ENCODE results near the gene SDHC.
"Not testable (repeated sequence)": the region's sequence is repeated elsewhere in the genome, so short reads cannot be mapped to it uniquely, and the experiment has no call there.

SDHC gene

DNA sequence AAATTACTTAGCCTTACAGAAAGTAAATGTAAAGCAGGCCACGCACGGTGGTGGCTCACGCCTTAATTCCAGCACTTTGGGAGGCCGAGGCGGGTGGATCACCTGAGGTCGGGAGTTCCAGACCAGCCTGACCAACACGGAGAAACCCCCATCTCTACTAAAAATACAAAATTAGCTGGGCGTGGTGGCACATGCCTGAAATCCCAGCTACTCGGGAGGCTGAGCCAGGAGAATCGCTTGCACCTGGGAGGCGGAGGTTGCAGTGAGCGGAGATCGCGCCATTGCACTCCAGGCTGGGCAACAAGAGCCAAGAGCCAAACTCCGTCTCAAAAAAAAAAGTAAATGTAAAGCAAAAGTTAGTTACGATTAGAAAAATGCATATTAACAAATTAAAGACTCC lies 75.0 kb downstream of the SDHC start:
- DNase-seq, result not testable (repeated sequence)

- peak; percentile 91 for DNase-seq
Measured at GRCh38 chr1:161389691-161390558, 75.7 kb downstream of the SDHC start.

DNA sequence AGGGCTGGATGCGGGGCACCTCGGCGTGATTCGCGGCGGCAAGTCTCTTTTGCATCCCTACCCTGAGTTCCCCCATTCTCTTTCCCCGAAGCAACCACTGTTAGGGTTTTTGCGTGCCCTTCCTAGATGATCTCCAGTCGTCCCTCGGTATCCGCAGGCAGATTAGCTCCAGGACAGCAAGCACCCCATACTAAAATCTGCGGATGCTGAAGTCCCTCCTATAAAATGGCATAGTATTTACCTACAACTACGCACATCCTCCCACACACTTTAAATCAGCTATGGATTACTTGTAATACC lies 76.3 kb downstream of the SDHC start:
- no peak for DNase-seq

DNA sequence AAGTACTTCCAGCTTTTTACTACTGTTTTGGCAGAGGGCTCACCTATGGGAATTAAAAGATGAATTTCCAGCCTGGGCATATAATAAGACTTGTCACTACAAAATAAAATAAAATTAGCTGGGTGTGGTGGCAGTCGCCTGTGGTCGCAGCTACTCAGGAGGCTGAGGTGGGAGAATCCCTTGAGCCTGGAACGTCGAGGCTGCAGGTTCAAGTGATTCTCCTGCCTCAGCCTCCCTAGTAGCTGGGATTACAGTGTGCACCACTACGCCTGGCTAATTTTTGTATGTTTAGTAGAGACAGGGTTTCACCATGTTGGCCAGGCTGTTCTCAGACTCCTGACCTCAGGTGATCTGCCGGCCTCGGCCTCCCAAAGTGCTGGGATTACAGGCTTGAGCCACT lies 77.0 kb downstream of the SDHC start:
- DNase-seq, result not testable (repeated sequence)

DNA sequence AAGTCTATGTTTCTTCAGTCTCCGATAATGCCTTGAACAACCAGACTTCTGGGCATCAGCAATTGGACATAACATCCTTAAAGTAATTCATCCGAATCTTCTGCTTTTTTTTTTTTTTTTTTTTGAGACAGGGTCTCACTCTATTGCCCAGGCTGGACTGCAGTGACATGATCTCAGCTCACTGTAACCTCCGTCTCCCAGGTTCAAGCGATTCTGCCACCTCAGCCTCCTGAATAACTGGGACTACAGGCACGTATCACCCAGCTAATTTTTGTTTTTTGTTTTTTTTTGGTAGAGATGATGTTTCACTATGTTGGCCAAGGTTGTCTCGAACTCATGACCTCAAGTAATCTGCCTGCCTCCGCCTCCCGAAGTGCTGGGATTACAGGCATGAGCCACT lies 77.4 kb downstream of the SDHC start:
- no peak for DNase-seq

DNA sequence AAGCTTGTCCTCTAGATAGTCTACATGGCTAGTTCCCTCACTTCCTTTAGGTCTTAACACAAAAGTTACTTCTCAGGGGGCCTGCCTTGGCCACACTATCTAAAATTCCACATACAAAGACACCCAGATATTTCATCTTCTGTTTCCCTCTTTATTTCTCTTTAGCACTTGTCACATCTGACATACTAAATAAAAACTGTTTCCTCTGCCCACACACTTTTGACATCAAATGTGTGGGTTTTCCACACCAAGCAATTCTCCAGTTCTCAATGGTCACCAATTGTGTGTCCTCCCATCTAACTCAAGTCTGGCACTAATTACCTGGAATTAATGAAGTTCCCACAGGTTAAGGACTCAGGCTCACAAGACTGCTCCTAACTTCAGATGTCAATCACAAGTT lies 79.0 kb downstream of the SDHC start:
- no peak for DNase-seq

- not testable (repeated sequence) for DNase-seq
Measured at GRCh38 chr1:161397038-161397437, 82.9 kb downstream of the SDHC start.

DNA sequence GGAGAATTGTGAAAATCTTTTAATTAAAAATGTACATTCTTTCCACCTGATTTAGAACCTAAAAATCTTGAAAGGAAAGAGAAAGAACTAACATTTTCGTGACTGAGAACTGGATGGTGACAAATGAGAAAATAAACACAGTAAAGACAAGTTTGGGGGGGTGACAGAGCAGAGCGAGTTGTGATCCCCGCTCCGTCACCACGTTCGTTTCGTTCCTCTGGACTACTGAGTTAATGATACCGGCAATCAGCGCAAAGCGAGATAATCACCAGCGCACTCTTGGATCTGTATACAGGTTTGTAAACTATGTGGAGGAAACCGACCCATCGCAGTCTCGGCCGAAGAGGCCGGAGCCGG lies 84.7 kb downstream of the SDHC start:
- DNase-seq, result no peak

- peak; percentile 82 for DNase-seq
Measured at GRCh38 chr1:161399257-161399998, 85.2 kb downstream of the SDHC start.

GRCh38 chr1:161402446-161402845 lies 88.3 kb downstream of the SDHC start:
- DNase-seq, result no peak

- DNase-seq, result no peak
Measured at GRCh38 chr1:161404051-161404597, 89.9 kb downstream of the SDHC start.

DNA sequence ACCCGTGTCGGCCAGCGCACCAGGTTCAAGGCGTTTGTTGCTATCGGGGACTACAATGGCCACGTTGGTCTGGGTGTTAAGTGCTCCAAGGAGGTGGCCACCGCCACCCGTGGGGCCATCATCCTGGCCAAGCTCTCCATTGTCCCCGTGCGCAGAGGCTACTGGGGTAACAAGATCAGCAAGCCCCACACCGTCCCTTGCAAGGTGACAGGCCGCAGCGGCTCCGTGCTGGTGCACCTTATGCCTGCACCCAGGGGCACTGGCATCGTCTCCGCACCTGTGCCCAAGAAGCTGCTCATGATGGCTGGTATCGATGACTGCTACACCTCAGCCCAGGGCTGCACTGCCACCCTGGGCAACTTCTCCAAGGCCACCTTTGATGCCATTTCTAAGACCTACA lies 92.4 kb downstream of the SDHC start:
- not testable (repeated sequence) for DNase-seq

DNA sequence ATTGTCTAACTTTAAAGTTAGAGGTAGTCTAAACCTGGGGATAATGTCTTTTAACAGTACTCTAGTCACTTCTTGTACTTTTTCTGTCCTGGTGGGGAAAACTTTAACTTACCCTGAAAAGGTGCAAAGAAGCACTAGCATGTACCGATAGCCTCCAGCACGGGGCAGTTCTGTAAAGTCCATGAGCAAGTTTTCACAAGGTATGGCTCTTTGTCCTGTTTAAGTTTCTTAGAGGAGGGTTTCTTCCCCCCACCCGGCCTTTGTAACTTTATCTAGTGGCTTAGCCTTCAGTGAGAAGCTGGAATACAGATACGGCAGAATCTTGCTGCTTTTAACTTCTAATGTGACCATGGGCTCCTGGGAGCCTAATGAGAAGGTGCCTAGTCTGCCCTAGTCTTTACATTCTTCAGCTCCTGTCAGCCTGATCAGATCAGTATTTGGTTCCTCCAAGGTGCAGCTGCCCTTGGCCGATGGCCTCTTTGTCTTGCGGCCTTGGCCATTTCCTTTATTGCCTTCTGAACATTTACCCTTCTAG lies 93.3 kb downstream of the SDHC start:
- no peak for DNase-seq

DNA sequence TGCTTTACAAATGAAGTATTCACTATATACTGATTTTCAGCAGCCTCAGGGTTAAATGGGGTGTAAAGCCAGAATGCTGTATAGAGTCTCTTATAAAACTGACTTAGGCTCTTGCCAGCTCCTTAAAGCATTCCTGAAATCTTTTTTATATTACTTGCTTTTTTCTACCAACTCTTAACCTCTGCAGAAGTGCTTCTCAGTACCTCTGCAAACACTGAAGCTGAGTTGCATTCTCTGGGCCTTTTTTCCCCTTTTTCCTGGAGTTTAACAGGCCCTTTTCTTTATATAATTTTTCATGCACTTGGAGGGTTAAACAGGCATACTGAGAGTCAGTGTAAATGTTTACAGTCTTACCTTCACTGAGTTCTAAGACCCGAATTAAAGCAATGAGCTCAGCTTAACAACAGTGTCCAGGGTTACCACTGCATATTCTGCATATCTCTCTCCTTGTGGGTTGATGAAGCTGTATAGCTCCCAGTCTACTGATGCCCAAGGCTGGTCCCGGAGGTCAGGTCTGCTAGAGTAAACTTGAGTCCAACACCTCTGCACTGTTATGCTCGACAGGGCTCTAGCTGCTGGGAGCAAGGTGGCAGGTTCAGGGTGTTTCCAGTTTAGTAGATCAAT lies 94.4 kb downstream of the SDHC start:
- DNase-seq, result no peak

DNA sequence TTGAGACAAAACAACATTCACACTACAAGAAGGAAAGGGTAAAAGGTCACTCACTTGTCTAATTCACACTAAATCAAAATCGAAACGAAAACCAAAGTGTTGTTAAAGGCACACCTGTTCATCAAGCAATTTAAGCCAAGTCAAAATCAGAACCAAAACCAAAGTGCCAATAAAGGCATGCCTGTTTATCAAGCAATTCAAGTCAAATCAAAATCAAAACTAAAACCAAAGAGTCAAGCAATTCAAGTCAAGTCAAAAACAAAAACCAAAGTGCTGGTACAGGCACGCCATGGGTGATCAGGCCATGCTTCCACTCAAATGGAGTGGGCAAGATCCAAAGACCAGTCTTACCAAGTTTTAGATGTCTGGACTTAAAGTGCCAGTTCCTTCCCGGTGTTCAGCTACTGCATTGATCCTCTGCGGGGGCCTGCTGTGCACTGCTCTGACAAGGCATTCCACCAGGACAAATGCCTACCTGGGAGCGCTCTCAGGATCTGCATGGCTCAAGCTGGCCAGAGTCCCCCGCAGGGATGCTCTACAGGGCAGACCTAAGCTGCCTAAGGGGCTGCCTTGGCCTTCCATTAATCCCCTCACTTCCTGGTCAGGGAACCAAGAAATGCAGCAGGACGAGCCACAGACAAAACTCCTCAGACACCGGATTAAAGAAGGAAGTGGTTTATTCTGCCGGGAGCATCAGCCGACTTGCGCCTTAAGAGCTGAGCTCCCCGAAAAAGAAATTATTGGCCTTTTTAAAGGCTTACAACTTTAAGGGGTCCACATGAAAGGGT lies 95.9 kb downstream of the SDHC start:
- not testable (repeated sequence) for DNase-seq

- not testable (repeated sequence) for DNase-seq
Measured at GRCh38 chr1:161410636-161410970, 96.4 kb downstream of the SDHC start.
